ENCODE measurements around the gene KSR2. TPM values are rescaled to one million over a fixed set of nuclear protein-coding genes. Genes with fewer than 3 reads are reported as not detected.

KSR2 gene
- total and polyA plus RNA-seq, 2 of the 13 experiments (the other 11 are each of a cell fraction or from before 2014, with no cell fraction given), result 0.02 TPM; not detected in 1

GRCh38 chr12:118016424-118017264, 47.9 kb upstream of the KSR2 start, which contains the start of gene RFC5 (continued):
- no peak for TF ChIP-seq ZBTB34 (CRISPR knock-in tag; IDR thresholded peaks at IDR 0.05)
- TF ChIP-seq E2F2 (CRISPR knock-in tag; IDR thresholded peaks at IDR 0.05; ENCODE audit: borderline replicate concordance), result peak; percentile 82; the same call in 1 of the 2 replicates
- peak; percentile 43; the same call in 1 of the 2 replicates for TF ChIP-seq NCOA2 (CRISPR knock-in tag; IDR thresholded peaks at IDR 0.05)
- TF ChIP-seq ZSCAN21 (CRISPR knock-in tag; IDR thresholded peaks at IDR 0.05; ENCODE audit: borderline replicate concordance), result peak; percentile 63; the same call in 1 of the 2 replicates
- no peak for TF ChIP-seq ATF1 (CRISPR knock-in tag; IDR thresholded peaks at IDR 0.05)
- TF ChIP-seq ZNF724P (CRISPR knock-in tag; IDR thresholded peaks at IDR 0.05; ENCODE audit: borderline replicate concordance), result peak; percentile 71; the same call in 1 of the 2 replicates
- no peak for TF ChIP-seq ZNF75D (CRISPR knock-in tag; IDR thresholded peaks at IDR 0.05; ENCODE audit: borderline replicate concordance)
- TF ChIP-seq NFYC (CRISPR knock-in tag; IDR thresholded peaks at IDR 0.05), result no peak
- TF ChIP-seq GRHL1 (CRISPR knock-in tag; conservative IDR thresholded peaks at IDR 0.05), result no peak
- no peak; the same call in 1 of the 2 replicates for TF ChIP-seq ZNF256 (CRISPR knock-in tag; conservative IDR thresholded peaks at IDR 0.05)
- no peak for TF ChIP-seq NCOA1 (CRISPR knock-in tag; IDR thresholded peaks at IDR 0.05)
- TF ChIP-seq ZNF17 (CRISPR knock-in tag; IDR thresholded peaks at IDR 0.05), result no peak
- no peak for TF ChIP-seq ZNF570 (CRISPR knock-in tag; IDR thresholded peaks at IDR 0.05; ENCODE audit: borderline replicate concordance)
- peak; percentile 83 for TF ChIP-seq SP2 (CRISPR knock-in tag; IDR thresholded peaks at IDR 0.05)
- TF ChIP-seq TRIM22 (IDR thresholded peaks at IDR 0.05), result no peak
- peak; percentile 65 to 84; a peak in 3 of 4 replicates for TF ChIP-seq NR2F1 (CRISPR knock-in tag; IDR thresholded peaks at IDR 0.05)
- no peak; the same call in 1 of the 2 replicates for TF ChIP-seq NR1H2 (CRISPR knock-in tag; IDR thresholded peaks at IDR 0.05; ENCODE audit: borderline replicate concordance, low read depth)
- 0 out of 2 replicates have a peak, but pooled peaks have one; percentile 51 for TF ChIP-seq TOPORS (CRISPR knock-in tag; IDR thresholded peaks at IDR 0.05)

Data from HepG2 (cell line).